GM12878 (cell line): Measurements from ENCODE around the gene MDFIC. TPM values are rescaled to one million over a fixed set of nuclear protein-coding genes. Genes with fewer than 3 reads are reported as not detected.

Experiments
- ATAC-seq: fragments of 200-7000 bp; cut with Tn5 transposase; 3 replicates; pipeline ENCODE4 v1.9.1; 2020; ENCODE audit warnings: mild to moderate bottlenecking, moderate library complexity
- BruUV-seq: library from RNA; stranded (reverse); fragments of 400-500 nt; replicated peaks from 2 replicates; lab custom pipeline; 2021; lab: Mats Ljungman, UMichigan
- CTCF ChIA-PET: fragments of 300-600 bp; sonication (Branson Sonifier 250); formaldehyde crosslinking; extraction: SDS; loops from one replicate; lab custom pipeline; 2021; ENCODE audit warnings: inconsistent platforms; lab: Yijun Ruan, JAX
- POLR2A ChIA-PET: fragments of 350-600 bp; formaldehyde crosslinking; extraction: SDS; loops from one replicate; lab custom pipeline; 2021; ENCODE audit warnings: inconsistent platforms; lab: Charles Lee
- RAD21 ChIA-PET: fragments of 300-600 bp; sonication (Branson Sonifier 250); formaldehyde crosslinking; loops from one replicate; lab custom pipeline; 2023; ENCODE audit warnings: antibody characterized with exemption; ENCODE audit not compliant: unreplicated experiment; lab: Charles Lee
- SMC1A ChIA-PET: fragments of 300-600 bp; sonication (Branson Sonifier 250); formaldehyde crosslinking; loops from one replicate; lab custom pipeline; 2023; ENCODE audit not compliant: unreplicated experiment, uncharacterized antibody; lab: Charles Lee
- DNase-seq: peaks from one replicate; pipeline ENCODE4 v3.0.0-alpha.2; 2011; ENCODE audit warnings: low read depth, low spot score
- FAIRE-seq: peaks from 3 replicates; lab custom pipeline; 2011; peaks lifted over from hg19 to GRCh38; lab: Jason Lieb, UNC
- H2AFZ ChIP-seq: 2 replicates; pipeline ENCODE4 v1.6.0; 2011; ENCODE audit warnings: low read depth, low read length, control low read depth; ENCODE audit not compliant: control insufficient read depth
- H3K27ac ChIP-seq: 2 replicates; pipeline ENCODE4 v1.5.1; 2011; ENCODE audit warnings: control low read depth; ENCODE audit not compliant: control insufficient read depth, insufficient read depth
- H3K27me3 ChIP-seq, 2 experiments: replicated peaks in 1 of 2; 2 replicates each; pipeline versions ENCODE4 v1.6.0 to v1.6.1; 2011; ENCODE audit warnings: low read length in 1 of 2; ENCODE audit not compliant: control insufficient read depth in 2 of 2, insufficient read depth in 2 of 2
- H3K36me3 ChIP-seq, 2 experiments: 2 replicates each; pipeline ENCODE4 v1.5.1; 2011; ENCODE audit warnings: low read length in 1 of 2; ENCODE audit not compliant: control insufficient read depth in 2 of 2, insufficient read depth in 2 of 2
- H3K4me1 ChIP-seq: 2 replicates; pipeline ENCODE4 v1.6.1; 2011; ENCODE audit warnings: mild to moderate bottlenecking, low read length, moderate library complexity, mixed read lengths; ENCODE audit not compliant: control insufficient read depth, insufficient read depth
- H3K4me2 ChIP-seq: 2 replicates; pipeline ENCODE4 v1.6.0; 2011; ENCODE audit warnings: control low read depth; ENCODE audit not compliant: control insufficient read depth, insufficient read depth
- H3K4me3 ChIP-seq: fragments of 200-600 bp; sonication (generic); 2 replicates; pipeline ENCODE4 v1.5.1; 2016
- H3K79me2 ChIP-seq: 2 replicates; pipeline ENCODE4 v1.6.0; 2011; ENCODE audit warnings: low read length; ENCODE audit not compliant: control insufficient read depth, insufficient read depth
- H3K9ac ChIP-seq: 2 replicates; pipeline ENCODE4 v1.8.0; 2011; ENCODE audit warnings: low read length, control low read depth, mixed read lengths; ENCODE audit not compliant: control insufficient read depth, insufficient read depth
- H3K9me3 ChIP-seq: replicated peaks from 3 replicates; pipeline ENCODE4 v1.5.1; 2011; ENCODE audit warnings: mild to moderate bottlenecking, low read length; ENCODE audit not compliant: control insufficient read depth, insufficient read depth
- H4K20me1 ChIP-seq: 2 replicates; pipeline ENCODE4 v1.6.0; 2011; ENCODE audit not compliant: control insufficient read depth, insufficient read depth
- ATF2 ChIP-seq: IDR thresholded peaks from 2 replicates; pipeline ENCODE4 v1.6.1; 2012; ENCODE audit warnings: low read length, inconsistent platforms
- ATF7 ChIP-seq: fragments of 450-650 bp; IDR thresholded peaks from 2 replicates; pipeline ENCODE4 v1.6.1; 2016; ENCODE audit warnings: low read depth, mild to moderate bottlenecking
- BMI1 ChIP-seq: fragments of 450-650 bp; IDR thresholded peaks from 2 replicates; pipeline ENCODE4 v1.6.1; 2016; ENCODE audit warnings: mild to moderate bottlenecking, moderate library complexity, borderline replicate concordance
- BRCA1 ChIP-seq: IDR thresholded peaks from 2 replicates; pipeline ENCODE4 v1.6.1; 2011; ENCODE audit warnings: low read depth, low read length, improper control_type of control experiment
- E2F4 ChIP-seq: IDR thresholded peaks from 2 replicates; pipeline ENCODE4 v1.6.1; 2012; ENCODE audit warnings: low read depth, low read length, improper control_type of control experiment
- FOXM1 ChIP-seq: IDR thresholded peaks from 2 replicates; pipeline ENCODE4 v1.6.1; 2012; ENCODE audit warnings: low read depth, mild to moderate bottlenecking, inconsistent platforms, low read length, moderate library complexity
- HSF1 ChIP-seq: fragments of 150-350 bp; IDR thresholded peaks from 2 replicates; pipeline ENCODE4 v1.6.1; 2014; ENCODE audit warnings: mild to moderate bottlenecking, low read depth, low read length
- KDM1A ChIP-seq: fragments of 200-600 bp; sonication (generic); IDR thresholded peaks from 2 replicates; pipeline ENCODE4 v1.6.1; 2016; ENCODE audit warnings: borderline replicate concordance
- MEF2A ChIP-seq: IDR thresholded peaks from 2 replicates; pipeline ENCODE4 v1.6.1; 2011; ENCODE audit warnings: low read depth, mild to moderate bottlenecking, low read length, moderate library complexity; ENCODE audit not compliant: insufficient read depth
- MYB ChIP-seq: fragments of 150-350 bp; IDR thresholded peaks from 2 replicates; pipeline ENCODE4 v1.6.1; 2014; ENCODE audit warnings: mild to moderate bottlenecking, low read depth, low read length, borderline replicate concordance
- POLR2AphosphoS5 ChIP-seq: IDR thresholded peaks from 2 replicates; pipeline ENCODE4 v1.6.1; 2011; ENCODE audit warnings: mild to moderate bottlenecking, low read length, inconsistent platforms
- RAD51 ChIP-seq: fragments of 450-650 bp; IDR thresholded peaks from 2 replicates; pipeline ENCODE4 v1.6.1; 2016; ENCODE audit warnings: moderate library complexity, mild to moderate bottlenecking, inconsistent platforms
- RUNX3 ChIP-seq: IDR thresholded peaks from 2 replicates; pipeline ENCODE4 v1.6.1; 2012; ENCODE audit warnings: low read length, inconsistent platforms
- SMC3 ChIP-seq: IDR thresholded peaks from 2 replicates; pipeline ENCODE4 v1.6.1; 2011; ENCODE audit warnings: low read length, improper control_type of control experiment, borderline replicate concordance
- SUPT20H ChIP-seq: IDR thresholded peaks from 2 replicates; pipeline ENCODE4 v1.6.1; 2011; ENCODE audit warnings: low read depth, mild to moderate bottlenecking, low read length, moderate library complexity, borderline replicate concordance; ENCODE audit not compliant: control insufficient read depth
- WGBS: methylation state at CpG from one replicate; pipeline ENCODE4 v1.1.6; 2016; ENCODE audit warnings: low lambda C conversion rate; ENCODE audit not compliant: insufficient replicate concordance, insufficient coverage; ENCODE audit errors: missing lambda C conversion rate; 5-methylcytosine and 5-hydroxymethylcytosine counted together
- in situ Hi-C: fragments of 300-500 bp; cut with MboI; formaldehyde crosslinking; loops from 9 replicates; pipeline ENCODE4 v1.14.3; 2018; ENCODE audit warnings: mixed read lengths
- intact Hi-C: fragments of 100-400 bp; cut with micrococcal nuclease; formaldehyde crosslinking; loops from one replicate; pipeline ENCODE4 v1.14.2; 2022; ENCODE audit not compliant: unreplicated experiment
- polyA plus RNA-seq, 11 experiments: library from polyadenylated mRNA; depleted of rRNA in 4 of 11; unstranded in 6 of 11; stranded (reverse) in 5 of 11; fragments of >200 nt; fragmentation: Nextera tagmentation in 4 of 11; fragmentation: Illumina TruSeq in 1 of 11; extraction: Ambion mirVana in 4 of 11; extraction: Trizol in 1 of 11; gene quantifications; 1 replicate in 1 of 11; 2 replicates in 10 of 11; pipeline versions ENCODE4 v1.2.1 to v1.2.3, GENCODE V29; 2011 to 2016; ENCODE audit warnings: inconsistent platforms in 2 of 11, missing spikeins in 2 of 11, low read depth in 1 of 11
- total RNA-seq, 4 experiments: library from RNA; depleted of rRNA in 3 of 4; stranded (reverse); fragments of >200 nt in 3 of 4; fragmentation: Illumina TruSeq in 1 of 4; extraction: Trizol in 1 of 4; gene quantifications; 2 replicates each; pipeline versions ENCODE4 v1.2.1 to v1.2.3, GENCODE V29; 2013 to 2021

MDFIC gene
- total and polyA plus RNA-seq, 10 of the 15 experiments (the other 5 are each of a cell fraction or from before 2014, with no cell fraction given), result 7.3 to 58.4 (median 40.0) TPM

- Histone ChIP-seq H4K20me1 (no peaks in the 10 kb centered on the region), H3K36me3 (0 out of 4 replicates have a peak, but pooled peaks cover 0 to 6% of the 10 kb centered on the region in 2 experiments), H3K4me2 (no peak overlapping the region), H3K4me3 (no peak overlapping the region), H3K27me3 (no peaks in the 10 kb centered on the region), H3K9me3 (peaks cover 4% of the 10 kb centered on the region; the same call in 2 of the 3 replicates)
- BruUV-seq, result no TSS peak
- DNase-seq, result no peak
- ATAC-seq, result no peak
- 48% methylated on average over 1 of the region's 1 CpG for WGBS
- CTCF ChIA-PET, result interaction anchor here (1.4 kb wide), 1 partner anchor 11 kb away, joined by 4 read pairs; no protein-coding TSS in a partner anchor
- no peak for TF ChIP-seq SUPT20H
- no peak for TF ChIP-seq FOXM1
- no peak for TF ChIP-seq KDM1A
- no peak for TF ChIP-seq BMI1
- TF ChIP-seq E2F4, result no peak
- TF ChIP-seq RAD51, result no peak
- no peak for TF ChIP-seq POLR2AphosphoS5
- no peak for TF ChIP-seq ATF7
- TF ChIP-seq HSF1, result no peak
- no peak for TF ChIP-seq MYB
- TF ChIP-seq BRCA1, result no peak
- TF ChIP-seq ATF2, result no peak
- no peak for TF ChIP-seq RUNX3
- TF ChIP-seq SMC3, result no peak
- no peak for TF ChIP-seq MEF2A
- TF ChIP-seq, all 136 proteins: peak for 0
- FAIRE-seq, result no peak
- ChIA-PET POLR2A (no interaction called here), RAD21 (no interaction called here), SMC1A (interaction anchor here (1.2 to 1.6 kb wide), 6 partner anchors 15 to 28 kb away, joined by 3 to 6 read pairs (median 4); no protein-coding TSS in a partner anchor)
- intact Hi-C loops (no loop called here), in situ Hi-C loops (no loop called here)
- no peak overlapping the region for H3K27ac ChIP-seq
- H2AFZ ChIP-seq, result no peak overlapping the region
- H3K79me2 ChIP-seq, result peaks cover 51% of the 10 kb centered on the region
- H3K9ac ChIP-seq, result no peak overlapping the region
- no peaks in the 10 kb centered on the region for H3K4me1 ChIP-seq
Measured at GRCh38 chr7:114970732-114971131, 48.8 kb downstream of the MDFIC start.
